HG03108 (cell line): ENCODE results near the gene EPB41L4A.
"Not testable (repeated sequence)": the region's sequence is repeated elsewhere in the genome, so short reads cannot be mapped to it uniquely, and the experiment has no call there.

Experiments
- ATAC-seq: cut with Tn5 transposase; IDR thresholded peaks from one replicate; pipeline ENCODE4 v1.9.1; 2021; ENCODE audit warnings: moderate library complexity; ENCODE audit not compliant: unreplicated experiment

Gene EPB41L4A

DNA sequence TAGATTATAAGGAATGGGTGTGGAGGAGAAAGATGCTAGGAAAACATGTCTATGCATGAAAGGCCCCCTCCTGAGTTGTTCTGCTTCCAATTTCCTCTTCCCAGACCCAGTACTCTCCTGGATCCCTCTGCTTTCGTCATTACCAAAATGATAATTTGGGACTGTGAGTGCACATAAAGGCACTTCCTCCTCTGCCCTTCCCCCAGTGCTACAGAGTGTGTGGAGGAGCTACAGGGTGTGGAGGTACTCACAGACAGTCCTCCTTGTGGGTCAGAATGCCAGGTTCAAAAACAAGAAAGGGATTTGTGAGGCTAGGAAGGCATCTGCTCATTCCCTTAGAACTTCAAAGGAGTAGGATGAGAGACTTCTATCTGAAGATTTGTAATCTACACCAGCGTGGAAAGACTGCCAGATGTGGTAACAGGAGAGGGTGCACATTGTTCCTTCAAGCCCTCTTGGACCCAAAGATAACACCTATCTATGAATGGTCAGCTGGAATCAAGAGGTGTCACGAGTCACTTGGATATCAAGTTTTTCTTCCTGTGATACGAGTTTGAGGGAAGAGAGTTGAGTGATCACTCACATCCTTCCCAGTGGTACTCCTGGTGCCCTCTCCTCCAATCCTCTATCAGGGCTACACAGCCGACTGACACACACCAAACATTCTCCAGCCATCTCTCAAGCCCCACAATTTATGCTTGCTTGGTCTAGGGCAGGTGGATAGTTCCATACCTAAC lies 201.1 kb downstream of the EPB41L4A start:
- ATAC-seq: no peak

DNA sequence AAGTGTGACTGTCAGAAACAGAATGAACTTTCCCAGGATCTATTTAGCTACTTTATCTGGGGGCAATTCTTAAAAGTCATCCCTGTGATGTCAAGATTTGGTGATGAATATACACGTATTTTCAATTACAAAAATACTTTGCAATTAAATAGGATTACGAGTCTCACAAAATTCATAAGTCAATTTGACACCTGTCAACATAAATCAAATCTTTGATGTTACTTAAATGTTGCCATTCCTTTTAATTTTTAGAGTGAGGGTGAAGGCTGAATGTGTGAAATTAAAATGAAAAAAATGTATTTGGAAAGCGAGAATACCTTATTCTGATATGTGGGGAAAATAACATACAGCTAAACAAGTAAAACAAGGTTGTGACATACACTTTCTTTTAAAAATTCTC lies 202.9 kb downstream of the EPB41L4A start:
- ATAC-seq: no peak

DNA sequence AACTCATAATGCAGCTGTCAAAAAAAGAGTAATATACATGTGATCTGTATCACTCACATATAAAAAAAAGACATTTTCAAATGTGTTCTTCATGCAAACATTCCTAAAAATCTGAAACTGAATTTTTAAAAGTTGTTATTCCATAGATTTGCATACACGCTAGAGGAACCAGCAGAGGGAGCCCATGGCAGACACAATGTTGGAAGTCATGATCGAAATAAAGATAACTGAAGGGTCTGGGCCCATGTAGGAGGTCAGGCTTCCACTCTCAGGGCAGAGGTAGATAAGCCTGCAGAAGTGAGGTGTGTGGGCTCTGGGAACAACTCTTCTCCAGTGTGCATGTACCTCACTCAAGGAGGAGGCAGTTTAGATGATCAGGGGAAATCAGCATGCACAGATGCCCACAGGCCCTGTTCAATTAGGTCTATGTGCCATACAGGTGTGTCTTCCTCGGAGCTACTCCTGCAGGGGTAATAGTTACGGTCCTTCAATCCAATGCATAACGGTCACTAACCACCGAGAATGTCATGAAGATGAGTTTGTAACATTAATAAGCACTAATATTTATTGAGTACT lies 208.6 kb downstream of the EPB41L4A start:
- ATAC-seq: no peak

DNA sequence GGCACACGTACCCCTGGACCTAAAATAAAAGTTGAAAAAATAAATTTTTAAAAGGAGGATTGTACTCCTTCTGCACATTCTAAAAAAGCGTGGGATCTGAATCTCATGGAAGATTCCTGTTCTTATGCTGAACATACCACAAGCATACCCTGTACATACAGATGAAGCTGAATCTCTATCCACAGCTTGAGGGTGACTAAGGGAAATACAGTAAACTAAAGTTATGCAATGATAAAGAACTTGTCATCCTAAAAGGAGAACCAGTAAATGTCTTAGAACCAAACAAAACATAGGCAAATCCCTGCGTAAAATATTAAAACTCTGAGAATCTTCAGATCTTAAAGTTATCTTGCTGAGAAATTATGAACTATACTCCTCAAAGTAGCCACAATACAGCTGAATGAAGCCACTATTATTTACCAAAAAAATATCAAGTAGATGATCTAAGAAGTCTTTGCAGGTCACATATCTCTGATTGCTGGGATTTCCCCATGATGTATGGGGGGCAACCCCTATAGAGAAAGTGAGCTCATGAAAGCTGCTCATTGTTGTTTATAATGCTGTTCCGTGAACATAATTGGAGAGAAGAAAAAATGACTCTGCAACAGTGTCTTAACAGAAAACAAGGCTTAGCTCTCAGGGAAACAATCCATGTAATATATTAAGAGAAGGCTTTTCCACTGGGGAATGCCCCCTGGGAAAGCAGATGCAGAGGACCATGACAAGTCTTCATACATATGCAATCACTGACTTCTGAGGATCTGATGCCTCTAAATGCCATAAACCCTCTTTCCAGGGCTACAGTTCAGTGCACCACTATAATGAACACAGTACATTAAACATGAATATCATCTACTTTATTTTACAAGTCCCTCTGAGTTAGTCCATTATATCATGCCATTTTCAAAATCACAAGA lies 210.1 kb downstream of the EPB41L4A start:
- ATAC-seq: no peak

DNA sequence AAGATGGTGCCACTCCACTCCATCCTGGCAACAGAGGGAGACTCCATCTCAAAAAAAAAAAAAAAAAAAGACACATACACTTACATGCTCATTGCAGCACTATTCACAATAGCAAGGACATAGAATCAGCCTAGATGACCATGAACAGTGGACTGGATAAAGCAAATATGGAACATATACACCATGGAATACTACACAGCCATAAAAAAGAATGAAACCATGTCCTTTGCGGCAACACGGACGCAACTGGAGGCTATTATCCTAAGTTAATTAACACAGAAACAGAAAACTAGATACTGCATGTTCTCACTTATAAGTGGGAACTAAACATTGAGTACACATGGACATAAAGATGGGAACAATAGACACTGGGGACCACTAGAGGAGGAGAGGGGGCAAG lies 210.9 kb downstream of the EPB41L4A start:
- ATAC-seq: not testable (repeated sequence)

DNA sequence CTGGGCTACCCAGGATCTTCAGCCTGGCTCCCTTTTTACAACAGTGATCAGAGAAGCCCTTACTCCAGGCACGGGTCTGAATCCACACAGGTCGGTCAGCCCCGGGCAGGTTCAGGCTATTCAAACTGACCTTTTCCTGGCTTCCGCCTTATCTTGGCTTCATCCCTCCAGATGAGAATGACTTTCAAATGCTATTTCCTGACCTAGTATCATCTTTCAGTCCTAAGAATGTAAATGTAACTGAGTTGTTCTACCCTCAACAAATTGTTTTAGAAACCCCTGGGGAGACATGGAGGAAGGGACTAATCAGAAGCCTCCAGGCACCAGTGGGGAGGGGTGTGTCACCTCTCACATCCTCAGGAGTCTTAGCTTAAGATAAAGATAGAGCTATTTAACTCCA lies 213.2 kb downstream of the EPB41L4A start:
- ATAC-seq: no peak

DNA sequence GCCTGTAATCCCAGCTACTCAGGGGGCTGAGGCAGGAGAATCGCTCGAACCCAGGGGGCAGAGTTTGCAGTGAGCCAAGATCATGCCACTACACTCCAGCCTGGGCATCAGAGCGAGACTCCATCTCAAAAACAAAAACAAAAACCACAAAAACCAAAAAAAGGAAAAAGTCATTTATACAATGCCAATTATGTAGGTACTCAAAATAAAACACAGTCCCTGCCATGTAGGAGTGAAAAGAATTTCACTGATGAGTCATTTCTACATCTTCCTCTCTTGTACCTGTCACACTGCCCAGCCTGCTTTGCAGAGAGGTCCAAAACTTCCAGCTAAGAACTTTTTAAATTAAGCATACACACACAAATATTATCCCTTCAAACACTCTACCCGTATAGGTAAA lies 215.8 kb downstream of the EPB41L4A start:
- ATAC-seq: no peak

DNA sequence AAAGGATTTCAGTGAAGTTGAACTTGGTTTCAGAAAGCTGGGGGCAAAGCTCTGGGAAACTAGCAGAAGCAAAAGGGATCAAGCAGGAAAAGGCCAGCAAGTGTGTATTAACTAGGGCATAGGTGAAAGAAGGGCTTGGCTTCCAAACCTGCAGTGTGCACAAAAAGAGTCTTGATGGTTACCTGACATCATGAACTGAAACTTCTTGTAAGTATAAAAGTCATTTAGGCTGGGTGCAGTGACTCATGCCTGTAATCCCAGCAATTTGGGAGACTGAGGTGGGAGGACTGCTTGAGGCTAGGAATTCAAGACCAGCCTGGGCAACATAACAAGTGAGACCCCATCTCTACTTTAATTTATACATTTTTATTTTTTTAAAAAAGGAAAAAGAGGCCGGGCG lies 216.4 kb downstream of the EPB41L4A start:
- no peak for ATAC-seq

DNA sequence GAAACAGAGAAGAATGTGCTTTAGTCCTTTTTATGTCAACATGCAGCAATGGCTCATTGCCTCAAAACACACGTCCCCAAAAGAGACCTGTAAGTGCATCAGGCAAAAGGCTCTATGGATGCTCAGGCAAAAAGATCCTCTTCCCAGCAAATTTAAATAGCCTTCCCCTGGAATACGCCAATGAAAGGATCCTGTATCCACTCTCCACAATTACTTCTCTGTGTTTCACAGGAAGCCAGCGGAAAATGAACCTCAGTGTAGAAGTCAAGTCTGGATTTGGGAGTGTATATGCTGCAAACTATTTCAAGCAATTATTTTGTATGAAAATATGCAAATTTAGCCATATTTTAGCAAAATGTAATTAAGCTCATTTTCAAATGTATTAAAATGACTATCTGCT lies 217.9 kb downstream of the EPB41L4A start:
- no peak for ATAC-seq

DNA sequence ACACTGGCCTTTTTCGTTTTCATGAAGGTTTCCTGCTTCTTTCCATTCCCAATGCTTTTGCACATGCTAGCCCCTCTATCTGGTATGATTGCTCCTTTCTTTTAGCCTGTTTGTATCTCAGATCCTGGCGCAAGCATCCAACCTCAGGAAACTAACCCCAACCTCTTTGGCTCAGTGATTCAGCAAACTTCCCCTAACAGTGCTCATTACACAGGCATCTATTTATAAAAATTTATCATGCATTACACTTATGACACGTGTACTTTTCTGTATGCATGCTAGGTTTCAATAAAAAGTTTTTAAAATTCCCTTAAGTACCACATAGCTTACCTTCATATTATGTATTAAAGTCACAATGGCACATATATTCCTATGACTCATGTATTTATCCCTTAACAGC lies 218.9 kb downstream of the EPB41L4A start:
- no peak for ATAC-seq

DNA sequence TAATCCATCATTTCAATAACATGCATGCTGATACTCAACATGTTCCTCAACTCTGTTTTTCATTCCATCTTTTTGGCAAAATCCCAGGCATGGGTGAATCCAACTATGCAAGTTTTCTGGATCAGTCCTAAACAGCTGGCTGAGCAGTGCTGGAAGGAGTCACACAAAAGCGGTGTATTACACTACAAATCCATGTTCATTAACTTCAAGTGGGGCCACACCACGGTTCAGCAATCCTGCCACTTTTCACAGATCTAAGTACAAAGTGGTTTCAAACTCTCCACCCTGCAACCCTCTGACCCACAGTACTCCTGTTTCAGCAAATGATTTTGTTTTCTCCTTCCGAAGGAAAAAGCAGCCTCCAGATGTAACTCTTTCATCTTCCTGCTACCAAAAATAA lies 222.5 kb downstream of the EPB41L4A start:
- no peak for ATAC-seq

DNA sequence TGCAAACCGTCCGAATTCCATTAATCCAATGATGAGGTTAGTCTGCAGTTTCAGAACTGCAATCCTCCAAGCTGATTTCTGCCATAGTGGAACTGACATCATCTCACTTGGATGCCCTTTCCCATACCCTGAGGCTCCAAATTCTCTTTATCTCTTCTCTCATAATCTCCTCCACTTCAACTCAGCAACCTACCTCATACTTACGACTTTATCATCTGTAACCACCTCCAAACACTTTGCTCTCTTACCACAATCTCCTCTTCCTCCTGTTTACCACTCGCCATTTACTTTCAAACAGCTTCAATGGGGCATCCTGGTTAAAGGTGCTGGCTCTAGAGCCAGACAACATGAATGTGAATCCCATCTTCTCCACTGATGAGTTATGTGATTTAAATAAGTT lies 223.2 kb downstream of the EPB41L4A start:
- ATAC-seq: no peak

DNA sequence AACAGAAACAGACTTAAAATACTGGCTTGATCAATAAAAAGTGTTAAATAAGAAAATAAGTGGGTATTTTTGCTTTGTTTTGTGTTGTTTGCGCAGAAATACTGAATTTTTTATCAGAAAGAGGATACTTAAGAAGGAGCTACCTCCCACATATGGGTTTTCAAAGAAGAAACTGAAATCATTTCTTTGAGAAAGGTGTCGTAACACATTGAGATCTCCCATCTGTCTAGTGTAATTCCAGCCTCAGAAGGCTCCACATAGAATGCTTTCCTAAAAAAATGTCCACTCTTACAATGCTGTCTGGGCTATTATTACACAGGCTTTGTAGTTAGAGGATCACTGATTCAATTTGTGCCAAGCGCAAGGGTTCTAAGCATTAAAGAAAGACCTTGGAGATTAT lies 226.2 kb downstream of the EPB41L4A start:
- ATAC-seq: no peak

DNA sequence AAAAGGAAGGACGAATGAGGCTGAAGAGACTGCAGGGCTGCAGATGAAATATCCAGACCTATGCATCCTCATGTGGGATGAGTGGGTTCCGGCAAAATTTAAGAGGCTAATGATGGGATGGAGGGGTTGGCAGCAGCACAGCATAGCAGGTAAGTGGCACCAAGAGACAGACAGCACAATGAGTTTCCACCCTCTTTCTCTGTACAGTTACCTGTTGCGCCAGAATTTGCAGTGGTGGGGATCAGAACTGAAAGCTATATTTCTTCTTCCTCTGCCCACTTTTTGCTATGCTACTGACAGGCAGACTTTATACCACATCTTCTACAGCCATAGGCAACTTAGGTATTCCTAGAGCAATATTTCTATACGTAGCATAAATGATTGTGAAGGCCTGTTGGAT lies 227.0 kb downstream of the EPB41L4A start:
- no peak for ATAC-seq

DNA sequence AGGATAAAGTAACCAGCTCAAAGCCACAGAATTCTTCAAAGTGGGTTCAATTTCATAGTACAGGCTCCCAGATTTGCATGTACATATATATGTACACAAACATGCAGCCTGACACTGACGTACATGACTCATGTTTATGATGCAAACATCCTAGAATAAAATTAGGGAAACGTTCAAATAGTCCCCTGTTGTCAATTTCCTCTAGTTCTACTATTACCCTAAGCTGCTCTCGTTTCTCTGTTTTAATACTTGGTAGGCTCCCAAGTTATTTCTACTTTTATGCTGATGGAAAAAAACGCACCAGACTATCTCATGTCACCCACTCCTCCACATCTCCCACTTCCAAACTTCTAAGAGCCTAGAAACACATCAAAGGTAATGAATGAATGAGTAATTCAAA lies 229.7 kb downstream of the EPB41L4A start:
- no peak for ATAC-seq

DNA sequence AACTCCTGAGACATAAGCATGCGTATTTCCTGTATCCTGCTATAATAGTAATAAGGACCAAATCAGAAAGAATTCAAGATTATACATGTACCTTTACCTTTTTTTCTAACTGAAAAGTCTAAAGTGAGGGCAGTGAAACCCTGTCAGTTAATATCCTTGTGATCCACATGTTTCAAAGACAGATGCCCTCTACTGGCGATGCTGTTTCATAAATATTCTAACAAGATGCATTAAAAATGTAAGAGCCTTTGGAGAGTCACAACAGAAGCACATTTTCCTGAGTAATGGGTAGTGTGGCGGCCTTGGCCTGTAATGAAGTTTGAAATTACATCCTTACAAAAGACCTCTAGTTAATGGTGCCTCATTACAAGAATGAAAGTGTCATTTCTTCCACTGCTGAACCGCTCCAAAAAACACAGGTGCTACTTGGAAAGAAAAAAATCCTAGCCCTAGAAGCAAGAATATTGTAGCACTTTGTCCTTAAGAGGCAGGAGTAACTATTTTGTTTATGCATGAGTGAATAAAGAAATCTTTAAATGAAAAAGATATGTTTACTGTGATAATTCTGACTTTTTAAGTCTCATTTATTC lies 232.6 kb downstream of the EPB41L4A start:
- ATAC-seq: no peak

DNA sequence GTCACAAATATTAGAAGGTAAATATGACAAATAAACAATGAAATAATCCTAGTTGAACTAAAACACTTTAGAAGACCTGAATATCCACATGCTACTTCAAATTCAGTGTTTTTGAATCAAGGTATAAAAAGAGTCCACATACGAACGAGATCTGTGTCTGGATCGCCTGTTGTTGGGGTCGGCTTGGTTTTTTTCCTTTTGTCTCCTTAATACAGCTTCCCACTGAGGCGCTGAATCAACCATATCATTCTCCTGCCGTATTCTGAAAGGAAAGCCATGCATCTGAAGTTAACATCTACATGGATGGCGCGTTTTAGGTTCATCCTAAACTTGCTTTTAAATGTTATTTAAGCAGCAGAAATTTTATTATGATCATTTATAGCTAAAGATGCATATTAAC lies 235.2 kb downstream of the EPB41L4A start:
- ATAC-seq: no peak

DNA sequence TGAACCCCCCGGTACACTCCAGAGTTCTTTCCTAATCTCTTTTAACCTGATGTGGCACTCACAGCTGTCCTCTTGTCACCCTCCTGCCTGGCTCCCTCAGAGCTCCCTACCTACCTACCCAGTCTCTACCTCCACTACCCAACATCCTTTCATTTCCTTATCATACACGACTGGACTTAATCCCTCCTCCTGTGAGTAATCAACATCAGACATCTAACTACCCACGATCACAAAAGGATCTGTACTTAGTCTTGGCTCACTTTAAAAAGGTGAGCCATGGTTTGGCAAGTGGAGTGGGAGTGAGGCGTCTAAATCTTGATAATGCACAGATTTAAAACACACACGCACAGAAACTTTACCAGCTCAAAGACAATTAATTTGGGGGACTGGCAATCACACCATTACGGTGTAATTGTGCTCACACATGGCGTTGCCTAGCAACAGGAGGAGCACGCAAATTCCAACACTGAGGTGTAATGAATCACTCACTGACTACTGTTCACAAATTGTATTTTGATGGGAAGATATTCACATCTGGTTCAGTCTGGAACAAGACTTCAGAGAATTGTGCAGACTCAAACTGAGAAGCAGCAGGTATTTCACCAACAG lies 235.9 kb downstream of the EPB41L4A start:
- no peak for ATAC-seq

DNA sequence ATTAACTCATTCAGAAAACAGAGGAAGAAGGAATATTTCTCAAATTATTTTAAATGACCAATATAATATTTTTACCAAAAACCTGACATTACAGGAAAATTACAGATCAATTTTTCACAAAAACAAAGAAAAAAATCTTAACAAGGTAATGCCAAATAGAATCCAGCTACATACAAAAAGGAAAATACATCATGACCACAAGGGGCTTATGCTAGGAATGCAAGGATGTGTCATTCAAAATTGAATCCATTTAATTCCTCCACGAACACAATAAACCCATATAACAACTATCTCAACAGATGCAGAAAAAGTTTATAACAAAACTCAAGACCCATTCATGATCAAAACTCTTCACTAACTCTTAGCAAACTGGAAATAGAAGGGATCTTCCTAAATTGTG lies 239.8 kb downstream of the EPB41L4A start:
- no peak for ATAC-seq

DNA sequence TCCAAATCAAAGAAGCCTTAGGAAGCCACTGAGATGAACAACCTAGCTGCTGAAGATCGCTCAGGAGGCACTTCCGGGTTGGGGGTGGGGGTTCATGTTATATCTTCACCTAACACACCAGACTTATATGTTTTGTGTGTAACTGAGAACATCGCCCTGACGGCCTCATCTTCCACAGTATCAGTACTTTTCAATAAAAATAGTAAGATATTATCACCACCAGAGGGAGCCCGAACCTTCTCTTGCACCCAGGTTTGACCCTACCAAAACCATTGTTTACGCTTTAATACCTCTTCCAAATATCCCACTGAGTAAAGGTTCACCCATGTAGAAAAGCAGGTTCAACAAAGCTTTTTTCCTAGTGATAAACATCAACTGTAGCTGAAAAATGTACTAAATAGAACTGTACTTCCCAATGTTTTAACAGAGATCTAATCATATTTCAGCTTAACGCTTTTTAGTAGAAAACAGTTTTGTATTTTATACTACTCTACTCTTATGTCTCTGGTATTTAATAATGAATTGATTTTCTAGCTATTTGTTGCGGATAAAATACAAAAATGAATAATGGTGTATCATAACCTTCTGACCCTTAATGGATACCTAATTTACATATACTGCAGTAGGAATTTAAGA lies 244.0 kb downstream of the EPB41L4A start:
- ATAC-seq: no peak
